GM04504 (cell line): ENCODE measurements around the gene SNPH.
A peak's percentile ranks its signal among the peaks of the same experiment; 100 is the strongest.

Experiments
- DNase-seq: peaks from one replicate; pipeline ENCODE4 v3.0.0-alpha.2; 2012; ENCODE audit warnings: low read depth

The SNPH gene

GRCh38 chr20:1307171-1307570 lies 41.1 kb downstream of the SNPH start:
- DNase-seq, result no peak

DNA sequence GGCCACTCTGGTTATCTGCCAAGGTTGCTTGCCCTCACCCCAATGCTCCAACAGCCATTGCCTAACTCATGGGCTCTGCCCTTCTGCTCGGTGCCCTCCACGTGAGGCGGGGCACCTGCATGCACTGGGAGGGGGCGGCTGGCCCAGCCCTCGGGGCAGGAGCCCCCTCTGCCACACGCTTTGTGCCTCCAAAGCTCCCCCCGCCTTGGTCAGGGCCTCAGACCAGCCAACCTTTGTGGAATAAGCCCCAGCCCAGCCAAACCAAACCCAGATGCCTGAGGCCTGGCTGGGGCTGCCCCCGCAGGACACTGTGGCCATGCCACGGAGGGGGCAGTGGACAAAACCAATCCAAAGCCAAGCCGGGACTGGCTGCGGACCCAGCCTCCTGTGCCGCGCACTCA lies 41.5 kb downstream of the SNPH start:
- no peak for DNase-seq

DNA sequence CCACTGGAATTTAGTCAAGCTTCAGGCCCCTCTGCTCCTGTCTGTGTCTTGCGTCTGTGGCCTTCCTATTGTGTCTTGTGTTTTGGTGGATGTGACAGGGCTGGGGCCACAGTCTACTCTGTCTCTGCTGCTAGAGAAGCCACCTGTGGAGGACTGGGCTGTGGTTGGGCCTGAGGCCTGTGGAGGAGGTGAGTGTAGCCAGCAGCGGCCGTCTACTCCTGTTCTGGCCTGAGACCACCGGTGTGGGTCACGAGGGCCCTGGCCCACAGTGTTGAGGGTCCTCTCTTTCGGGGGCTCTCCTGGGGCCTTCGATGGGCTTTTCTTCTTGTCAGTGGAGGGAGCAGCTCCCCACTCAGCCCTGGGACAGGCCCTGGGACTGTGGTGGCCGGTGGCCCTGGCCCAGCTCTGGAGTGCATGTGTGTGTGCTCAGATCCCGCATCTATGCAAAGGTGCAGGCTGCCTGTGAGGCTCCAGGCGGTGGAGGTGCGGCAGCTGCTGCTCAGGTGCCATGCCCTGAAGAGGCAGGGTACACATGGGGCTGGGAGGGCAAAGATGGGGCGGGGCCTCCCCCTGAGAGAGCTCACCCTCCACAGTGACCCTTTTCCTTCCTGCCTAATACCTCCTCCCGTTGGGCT lies 42.1 kb downstream of the SNPH start:
- DNase-seq, result no peak

DNA sequence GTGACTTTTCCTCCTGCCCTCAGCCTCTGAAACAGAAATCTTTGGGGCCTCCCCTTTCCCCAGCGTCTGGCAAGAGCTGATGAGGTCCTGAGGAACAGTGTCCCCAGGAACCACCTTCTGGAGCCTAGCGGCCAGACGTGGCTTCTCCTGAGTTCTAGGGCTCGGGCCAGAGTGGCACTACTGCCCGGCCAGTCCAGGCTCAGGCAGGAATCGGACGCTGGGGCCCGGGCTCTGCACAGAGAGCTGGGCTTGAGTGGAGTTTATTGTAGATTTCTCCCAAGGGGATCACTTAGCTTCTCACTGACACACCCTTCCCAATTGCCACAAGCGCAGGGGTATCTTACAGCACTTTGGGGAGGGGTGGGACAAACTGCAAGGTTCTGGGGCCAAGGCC lies 42.6 kb downstream of the SNPH start:
- DNase-seq, result no peak

DNA sequence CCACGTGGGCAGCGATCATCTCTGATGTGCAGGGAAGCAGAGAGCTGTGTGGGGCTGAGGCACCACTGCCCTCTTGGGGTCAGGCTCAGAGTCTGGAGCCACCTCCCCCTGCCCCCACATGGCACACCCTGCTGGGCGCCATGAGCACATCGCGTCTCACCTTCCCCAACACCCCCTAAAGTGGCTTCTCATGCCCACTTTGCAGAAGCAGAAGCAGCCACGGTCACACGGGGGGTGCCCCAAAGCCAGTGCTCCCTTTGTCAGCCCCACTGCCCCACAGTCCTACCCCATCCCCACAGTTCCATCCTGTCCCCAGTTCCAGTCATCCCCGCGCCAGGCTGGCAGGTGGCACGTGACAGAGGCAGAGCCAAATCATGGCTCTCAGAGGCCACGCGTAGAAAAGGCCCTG lies 43.3 kb downstream of the SNPH start:
- no peak for DNase-seq

DNA sequence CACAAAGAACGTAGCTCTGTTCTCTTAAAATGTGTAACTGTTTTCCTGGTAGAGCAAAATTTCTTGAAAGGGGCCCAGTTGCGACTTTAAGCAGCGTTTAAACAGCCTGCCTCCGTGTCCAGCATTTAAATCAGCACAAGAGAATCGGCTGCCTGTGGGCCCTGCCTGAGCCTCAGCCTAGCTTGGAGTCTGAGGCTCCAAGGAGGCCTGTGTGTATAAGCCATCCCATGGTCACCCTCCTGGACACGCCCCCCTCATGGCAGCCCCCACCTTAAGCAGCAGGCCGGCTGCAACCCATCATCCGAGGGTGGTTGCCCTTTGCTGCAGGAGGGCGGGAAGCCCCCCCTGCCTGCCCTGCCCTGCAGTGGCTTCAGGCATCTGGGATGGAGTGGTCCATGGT lies 44.0 kb downstream of the SNPH start:
- DNase-seq, result no peak

DNA sequence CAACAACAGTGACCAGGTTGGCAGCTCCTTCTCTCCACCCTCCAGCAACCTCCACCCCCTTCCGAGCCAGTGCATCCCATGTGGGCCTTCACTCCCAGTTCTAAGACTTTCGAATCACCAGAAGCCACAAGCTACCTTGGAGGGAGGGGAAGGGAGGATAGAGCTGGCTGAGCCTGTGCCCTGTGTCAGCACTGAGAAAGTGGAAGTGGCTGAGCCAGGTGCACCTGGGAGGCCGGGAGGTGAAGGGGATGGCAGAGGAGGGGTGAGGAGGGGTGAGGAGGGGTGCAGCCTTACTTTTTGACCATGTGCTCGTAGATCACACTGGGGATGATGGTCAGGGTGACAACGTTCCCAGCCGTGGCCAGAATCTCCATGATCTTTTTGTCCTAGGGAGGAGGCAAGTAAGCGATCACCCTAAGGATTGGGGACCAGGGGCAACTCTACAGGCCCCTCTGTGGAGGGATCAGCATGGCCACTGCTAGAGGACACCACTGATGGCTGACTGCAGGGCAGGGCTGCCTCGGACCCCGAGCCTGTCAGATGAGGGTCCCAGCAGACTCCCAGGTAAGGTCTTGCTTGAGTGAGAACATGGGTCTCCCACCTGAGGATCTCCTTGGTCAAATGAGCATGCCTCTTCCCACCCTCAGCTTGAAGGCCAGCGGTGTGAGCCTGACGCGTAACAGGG lies 44.6 kb downstream of the SNPH start:
- no peak for DNase-seq

DNA sequence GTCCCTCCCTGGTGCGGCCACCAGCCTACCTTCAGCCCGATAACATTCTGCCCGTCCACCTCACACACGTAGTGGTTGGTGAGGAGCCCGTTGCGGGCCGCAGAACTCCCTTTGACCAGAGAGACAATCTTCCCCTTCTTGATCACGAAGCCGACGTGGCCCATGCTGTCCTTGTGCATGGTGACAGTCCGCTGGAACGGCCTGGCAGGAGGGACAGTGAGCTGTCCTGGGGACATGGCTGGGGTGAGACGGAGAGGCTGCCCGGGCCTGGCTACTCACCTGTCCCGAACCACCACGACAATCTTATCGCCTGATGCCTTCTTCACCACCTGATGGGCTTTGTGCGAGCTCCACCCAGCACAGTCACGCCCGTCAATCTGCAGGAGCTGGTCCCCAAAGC lies 46.2 kb downstream of the SNPH start:
- DNase-seq, result no peak

- DNase-seq, result no peak
These were observed 46.8 kb downstream of the SNPH start for GRCh38 chr20:1312904-1313235.

- no peak for DNase-seq
These were observed 47.3 kb downstream of the SNPH start for GRCh38 chr20:1313236-1313964.

DNA sequence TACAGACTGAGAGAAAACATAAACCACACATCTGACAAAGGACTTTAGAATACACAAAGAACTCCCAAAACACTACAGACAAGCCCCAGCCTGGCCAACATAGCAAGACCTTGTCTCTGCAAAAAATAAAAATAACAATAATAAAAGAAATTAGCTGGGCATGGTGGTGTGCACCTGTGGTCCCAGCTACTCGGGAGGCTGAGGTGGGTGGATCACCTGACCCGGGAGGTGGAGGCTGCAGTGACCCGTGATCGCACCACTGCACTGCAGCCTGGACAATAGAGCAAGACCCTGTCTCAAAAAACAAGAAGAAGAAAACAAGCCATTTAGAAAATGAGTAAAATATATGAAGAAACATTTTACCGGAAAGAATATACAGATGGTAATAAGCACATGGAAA lies 49.7 kb downstream of the SNPH start:
- DNase-seq, result no peak

DNA sequence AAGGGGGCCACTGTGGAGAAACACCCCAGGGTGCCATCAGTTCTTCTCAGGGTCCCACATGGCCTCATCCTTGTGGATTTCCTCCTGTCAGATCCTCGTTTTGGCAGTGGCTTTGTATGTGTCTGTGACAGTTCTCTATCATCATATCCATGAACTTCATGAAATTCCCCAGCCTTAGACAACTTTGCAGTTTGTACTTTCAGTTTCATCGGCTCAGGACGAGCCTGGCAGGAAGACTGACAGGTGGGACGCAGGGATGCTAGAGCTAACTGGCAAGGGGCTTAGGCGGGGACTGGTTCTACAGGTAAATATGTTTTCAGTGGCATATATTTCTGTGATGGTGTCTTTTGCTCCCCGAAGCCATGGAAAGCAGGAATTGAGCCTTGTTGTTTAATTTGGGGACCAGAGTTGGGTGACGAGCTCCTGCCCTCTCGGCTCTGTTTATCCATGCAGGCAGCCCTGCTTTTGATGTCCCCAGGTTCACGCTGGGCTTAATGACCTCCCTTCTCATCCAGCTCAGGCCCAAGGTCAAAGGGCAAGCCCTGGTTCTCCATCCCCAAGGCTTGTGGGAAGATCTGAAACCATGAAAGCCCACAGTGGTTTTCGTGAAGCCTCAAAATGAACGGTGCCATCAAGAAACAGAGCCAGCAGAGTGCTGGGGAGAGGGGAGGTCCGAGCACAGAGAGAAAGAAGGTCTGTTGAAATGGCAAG lies 51.6 kb downstream of the SNPH start:
- DNase-seq, result no peak

DNA sequence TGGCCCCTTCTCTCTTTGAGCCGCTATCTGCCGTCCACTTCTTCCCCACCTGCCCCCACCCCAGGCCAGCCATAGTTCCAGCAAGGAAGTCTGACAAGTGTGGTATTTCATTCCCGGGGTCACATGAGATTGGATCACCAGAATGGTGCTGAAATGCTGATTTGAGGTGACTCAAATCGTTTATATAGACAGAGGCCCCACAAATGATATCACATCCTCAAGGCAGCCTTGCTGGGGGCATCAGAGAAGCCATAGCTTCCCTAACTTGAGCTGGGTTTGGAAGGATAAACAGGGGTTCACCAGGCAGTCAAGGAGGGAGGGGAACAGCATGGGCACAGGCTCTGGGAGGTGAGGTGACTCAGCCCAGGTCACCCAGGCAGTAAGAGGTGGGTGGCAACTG lies 53.0 kb downstream of the SNPH start:
- no peak for DNase-seq

DNA sequence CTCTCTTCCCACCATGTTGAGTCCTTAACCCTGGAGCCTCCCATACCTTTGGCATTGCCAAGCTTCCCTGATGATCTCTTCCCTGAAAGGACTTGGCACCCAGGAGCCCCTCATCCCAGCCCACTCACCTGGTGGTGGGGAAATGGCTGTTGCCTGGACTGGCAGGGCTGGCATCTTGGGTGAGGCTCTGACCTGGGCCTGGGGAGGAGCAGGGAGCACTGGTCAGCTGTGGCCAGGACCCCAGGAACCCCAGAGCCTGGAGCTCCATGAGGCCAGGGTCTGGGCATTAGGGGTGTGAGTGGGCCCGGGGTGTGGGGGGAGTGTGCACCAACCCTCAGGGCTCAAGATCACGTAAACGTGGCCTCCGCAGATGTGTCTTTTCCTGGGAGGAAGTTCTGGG lies 53.4 kb downstream of the SNPH start:
- no peak for DNase-seq

- no peak for DNase-seq
These were observed 53.9 kb downstream of the SNPH start for GRCh38 chr20:1320016-1320415.

DNA sequence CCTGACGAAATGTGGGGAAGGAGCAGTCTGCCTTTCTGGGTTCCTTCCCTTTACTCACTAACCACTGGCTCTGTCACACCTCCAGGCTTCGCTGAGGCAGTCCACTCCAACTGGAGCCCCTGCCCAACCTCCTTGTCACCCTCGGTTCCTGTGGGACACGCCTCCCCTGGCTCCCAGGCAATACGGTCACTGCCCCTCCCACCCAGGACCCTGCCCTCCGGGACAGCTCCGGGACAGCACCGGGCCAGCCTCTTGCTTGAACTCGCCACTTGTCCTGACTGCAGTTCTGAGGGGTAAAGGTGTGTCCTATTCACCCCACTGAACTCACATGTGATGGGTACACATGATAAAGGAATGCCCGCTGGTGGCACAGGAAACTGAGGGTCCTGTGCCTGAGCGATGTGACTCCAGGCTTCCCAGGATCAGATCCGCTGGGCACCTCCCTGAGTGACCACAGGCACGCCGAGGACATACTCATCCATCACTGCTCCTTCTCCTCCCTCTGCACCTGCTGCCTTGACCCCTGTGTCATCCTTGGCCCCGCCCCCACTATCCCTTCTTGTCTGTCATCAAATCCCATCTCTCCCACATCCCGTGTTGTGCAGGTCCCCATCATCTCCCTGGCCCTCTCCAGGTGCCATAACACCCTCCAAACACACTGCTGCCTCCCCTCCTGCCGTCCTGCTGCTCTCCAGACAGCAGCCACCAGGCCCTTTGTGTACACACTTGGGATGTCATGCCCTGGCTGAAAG lies 55.0 kb downstream of the SNPH start:
- DNase-seq, result no peak

- DNase-seq, result no peak
These were observed 55.5 kb downstream of the SNPH start for GRCh38 chr20:1321654-1321939.

- peak; percentile 93 for DNase-seq
These were observed 56.6 kb downstream of the SNPH start for GRCh38 chr20:1322511-1323245.

DNA sequence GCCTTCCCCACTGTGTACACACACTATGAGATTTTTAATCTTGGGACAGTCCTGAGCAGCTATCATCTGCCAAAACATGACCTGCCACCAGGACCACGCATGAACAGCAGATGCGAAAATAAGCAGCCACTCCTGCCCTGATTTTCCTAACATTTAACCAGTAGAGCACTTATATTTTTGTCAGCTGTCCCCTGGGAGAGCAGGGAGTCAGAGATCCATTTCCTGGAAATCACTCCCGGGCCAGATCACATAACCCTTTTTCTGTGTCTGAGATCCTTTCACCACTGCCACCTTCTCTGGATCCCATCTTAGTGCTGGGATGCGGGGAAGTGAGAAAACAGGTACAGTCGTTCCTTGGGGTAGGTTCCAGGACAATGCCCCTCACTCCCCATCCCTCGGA lies 57.2 kb downstream of the SNPH start:
- no peak for DNase-seq

DNA sequence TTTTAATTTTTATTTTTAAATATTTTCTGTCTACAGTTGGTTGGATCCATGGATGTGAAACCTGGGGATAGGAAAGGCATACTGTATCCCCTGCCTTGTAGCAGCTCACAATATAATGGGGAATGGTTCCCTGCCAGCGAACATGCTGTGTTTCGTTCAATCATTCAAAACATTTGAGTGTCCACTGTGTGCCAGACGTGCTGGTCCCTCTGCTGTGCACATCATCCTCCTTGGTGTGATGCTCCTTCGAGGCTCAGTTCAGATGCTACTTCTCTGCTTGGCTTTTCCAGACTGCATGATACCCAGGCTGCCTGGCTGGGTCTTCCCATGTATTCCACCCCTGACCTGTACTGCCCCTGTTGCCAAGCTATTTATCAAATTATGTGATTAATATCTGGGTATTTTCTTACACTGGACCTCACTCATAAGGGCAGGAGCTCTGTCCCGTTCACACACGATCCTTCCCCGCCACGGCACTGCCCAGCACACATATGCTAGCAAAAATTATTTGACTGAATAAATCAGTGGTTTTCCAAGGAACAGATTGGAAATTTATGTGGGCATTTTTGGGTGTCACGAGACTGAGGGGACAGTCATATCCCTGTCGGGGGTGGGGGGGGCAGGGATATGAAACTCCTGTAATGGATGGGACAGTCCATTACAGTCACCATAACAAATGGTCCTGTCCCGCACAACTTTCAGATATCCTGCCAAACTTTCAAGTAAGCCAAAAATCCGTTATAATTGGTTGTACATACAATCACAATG lies 57.9 kb downstream of the SNPH start:
- no peak for DNase-seq

DNA sequence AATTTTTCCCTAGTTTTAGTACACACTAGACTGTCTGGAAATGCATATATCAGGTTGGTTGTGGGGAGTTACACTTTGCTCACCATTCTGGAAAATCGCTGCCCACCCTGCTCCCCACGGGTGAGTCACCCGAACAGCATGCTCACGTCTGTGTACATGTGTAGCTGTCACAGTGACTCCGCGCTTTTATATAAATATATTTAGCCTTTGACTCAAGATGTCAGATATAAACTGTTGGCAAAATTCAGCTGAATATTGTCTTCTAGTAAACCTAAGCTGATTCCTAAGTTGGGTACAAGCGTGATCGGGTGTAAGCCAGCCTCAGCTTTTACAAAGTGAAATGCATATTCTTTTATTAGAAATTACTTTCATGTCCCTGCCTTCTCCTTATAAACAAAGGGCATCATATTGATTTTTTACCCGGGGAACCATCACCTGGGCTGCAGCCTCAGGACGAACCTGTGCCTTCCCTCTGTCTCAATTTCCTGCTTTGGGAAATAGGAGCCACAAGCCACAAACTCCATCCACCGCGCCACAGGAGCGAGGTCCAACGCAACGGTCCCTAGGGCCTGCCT lies 58.6 kb downstream of the SNPH start:
- DNase-seq, result no peak
